ENCODE data around the gene AGBL3.

DNA sequence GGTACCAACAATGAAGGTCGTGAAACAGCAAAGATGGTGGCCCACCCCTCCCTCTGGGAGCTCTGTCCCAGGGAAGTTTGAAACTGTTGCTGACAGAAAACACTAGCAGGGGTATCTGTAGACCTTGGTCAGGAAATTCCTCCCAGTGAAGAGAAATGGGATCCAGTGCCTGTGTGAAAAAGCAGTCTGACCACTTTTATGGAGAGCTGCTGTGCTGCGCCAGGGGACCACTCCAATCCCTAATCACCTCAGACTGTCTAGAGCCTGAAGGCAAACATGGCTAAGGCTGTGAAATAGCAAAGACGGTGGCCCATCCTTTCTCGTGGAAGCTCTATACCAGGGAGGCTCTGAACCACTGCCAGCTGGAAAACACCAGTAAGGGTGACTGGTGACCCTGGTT lies 123.3 kb downstream of the AGBL3 start:
- TF ChIP-seq POLR2A (IDR thresholded peaks at IDR 0.05) (no peak), CTCF (IDR thresholded peaks at IDR 0.05) (no peak)
